ENCODE results near the gene RTN4RL1. TPM values are rescaled to one million over a fixed set of nuclear protein-coding genes. Genes with fewer than 3 reads are reported as not detected.

The RTN4RL1 gene
- total and polyA plus RNA-seq, 9 of the 15 experiments (the other 6 are each of a cell fraction or from before 2014, with no cell fraction given), result 0.04 to 0.06 (median 0.04) TPM; not detected in 5

DNA sequence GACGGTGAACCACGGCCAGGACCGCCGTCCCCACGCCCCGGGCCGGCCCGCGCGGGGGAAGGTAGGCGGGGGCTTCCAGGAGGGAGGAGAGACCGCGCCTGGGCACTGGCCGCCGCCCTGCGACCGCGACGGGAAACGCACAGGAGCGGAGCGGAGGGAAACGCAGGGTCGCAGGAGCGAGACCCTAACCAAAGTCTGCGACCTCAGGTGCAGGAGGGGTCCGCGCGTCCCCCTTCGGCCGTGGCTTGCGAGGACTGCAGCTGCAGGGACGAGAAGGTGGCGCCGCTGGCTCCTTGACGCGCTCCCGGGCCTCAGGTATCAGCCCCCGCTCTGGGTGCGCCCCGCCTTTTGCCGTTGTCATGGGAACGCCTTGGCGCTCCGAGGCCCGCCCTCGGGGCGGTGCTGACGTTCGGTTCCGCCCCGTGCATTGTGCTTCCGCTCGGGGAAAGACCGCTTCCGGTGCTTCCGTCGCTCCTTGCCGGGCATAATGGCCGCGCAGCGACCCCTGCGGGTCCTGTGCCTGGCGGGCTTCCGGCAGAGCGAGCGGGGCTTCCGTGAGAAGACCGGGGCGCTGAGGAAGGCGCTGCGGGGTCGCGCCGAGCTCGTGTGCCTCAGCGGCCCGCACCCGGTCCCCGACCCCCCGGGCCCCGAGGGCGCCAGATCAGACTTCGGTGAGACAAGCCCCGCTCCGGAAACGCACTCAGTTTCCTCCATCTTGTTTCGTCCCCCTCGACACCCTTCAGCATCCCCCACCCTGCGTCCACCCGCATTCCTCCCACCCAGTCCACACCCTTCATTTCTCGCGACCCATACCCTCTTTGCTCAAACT is 16.6 kb upstream of the RTN4RL1 start, which contains the start of gene OVCA2 (continued):
- TF ChIP-seq NKRF (IDR thresholded peaks at IDR 0.05; ENCODE audit: borderline replicate concordance), result no peak
- TF ChIP-seq PHF8 (IDR thresholded peaks at IDR 0.05; ENCODE audit: borderline replicate concordance, low read length), result peak; percentile 70; the same call in 1 of the 2 replicates
- TF ChIP-seq, protein P1, sequence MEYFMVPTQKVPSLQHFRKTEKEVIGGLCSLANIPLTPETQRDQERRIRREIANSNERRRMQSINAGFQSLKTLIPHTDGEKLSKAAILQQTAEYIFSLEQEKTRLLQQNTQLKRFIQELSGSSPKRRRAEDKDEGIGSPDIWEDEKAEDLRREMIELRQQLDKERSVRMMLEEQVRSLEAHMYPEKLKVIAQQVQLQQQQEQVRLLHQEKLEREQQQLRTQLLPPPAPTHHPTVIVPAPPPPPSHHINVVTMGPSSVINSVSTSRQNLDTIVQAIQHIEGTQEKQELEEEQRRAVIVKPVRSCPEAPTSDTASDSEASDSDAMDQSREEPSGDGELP (CRISPR knock-in tag; IDR thresholded peaks at IDR 0.05; ENCODE audit: borderline replicate concordance), result peak; percentile 73
- TF ChIP-seq, protein P2, sequence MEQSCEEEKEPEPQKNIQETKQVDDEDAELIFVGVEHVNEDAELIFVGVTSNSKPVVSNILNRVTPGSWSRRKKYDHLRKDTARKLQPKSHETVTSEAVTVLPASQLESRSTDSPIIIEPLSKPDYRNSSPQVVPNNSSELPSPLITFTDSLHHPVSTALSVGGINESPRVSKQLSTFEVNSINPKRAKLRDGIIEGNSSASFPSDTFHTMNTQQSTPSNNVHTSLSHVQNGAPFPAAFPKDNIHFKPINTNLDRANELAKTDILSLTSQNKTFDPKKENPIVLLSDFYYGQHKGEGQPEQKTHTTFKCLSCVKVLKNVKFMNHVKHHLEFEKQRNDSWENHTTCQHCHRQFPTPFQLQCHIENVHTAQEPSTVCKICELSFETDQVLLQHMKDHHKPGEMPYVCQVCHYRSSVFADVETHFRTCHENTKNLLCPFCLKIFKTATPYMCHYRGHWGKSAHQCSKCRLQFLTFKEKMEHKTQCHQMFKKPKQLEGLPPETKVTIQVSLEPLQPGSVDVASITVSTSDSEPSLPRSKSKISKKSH (CRISPR knock-in tag; IDR thresholded peaks at IDR 0.05), result no peak
- TF ChIP-seq RBM17 (IDR thresholded peaks at IDR 0.05; ENCODE audit: borderline replicate concordance, low read depth, low read length), result no peak
- TF ChIP-seq ZNF324 (CRISPR knock-in tag; IDR thresholded peaks at IDR 0.05), result no peak
- no peak for TF ChIP-seq SREBF1 (IDR thresholded peaks at IDR 0.05; ENCODE audit: borderline replicate concordance, low read depth, low read length)
- no peak for TF ChIP-seq DMBX1 (CRISPR knock-in tag; IDR thresholded peaks at IDR 0.05; ENCODE audit: borderline replicate concordance)
- no peak for TF ChIP-seq ZNF778 (CRISPR knock-in tag; IDR thresholded peaks at IDR 0.05)
- TF ChIP-seq, protein P3, sequence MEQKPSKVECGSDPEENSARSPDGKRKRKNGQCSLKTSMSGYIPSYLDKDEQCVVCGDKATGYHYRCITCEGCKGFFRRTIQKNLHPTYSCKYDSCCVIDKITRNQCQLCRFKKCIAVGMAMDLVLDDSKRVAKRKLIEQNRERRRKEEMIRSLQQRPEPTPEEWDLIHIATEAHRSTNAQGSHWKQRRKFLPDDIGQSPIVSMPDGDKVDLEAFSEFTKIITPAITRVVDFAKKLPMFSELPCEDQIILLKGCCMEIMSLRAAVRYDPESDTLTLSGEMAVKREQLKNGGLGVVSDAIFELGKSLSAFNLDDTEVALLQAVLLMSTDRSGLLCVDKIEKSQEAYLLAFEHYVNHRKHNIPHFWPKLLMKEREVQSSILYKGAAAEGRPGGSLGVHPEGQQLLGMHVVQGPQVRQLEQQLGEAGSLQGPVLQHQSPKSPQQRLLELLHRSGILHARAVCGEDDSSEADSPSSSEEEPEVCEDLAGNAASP (IDR thresholded peaks at IDR 0.05), result no peak
- no peak for TF ChIP-seq MCM2 (IDR thresholded peaks at IDR 0.05; ENCODE audit: low read depth)
- no peak for TF ChIP-seq SMARCA5 (IDR thresholded peaks at IDR 0.05)
- TF ChIP-seq PTTG1 (tag; IDR thresholded peaks at IDR 0.05; ENCODE audit: low read depth), result no peak
- no peak for TF ChIP-seq SMAD2 (IDR thresholded peaks at IDR 0.05; ENCODE audit: low read depth, low read length)
- TF ChIP-seq CAMTA2 (CRISPR knock-in tag; conservative IDR thresholded peaks at IDR 0.05), result no peak
- no peak for TF ChIP-seq TGIF2 (CRISPR knock-in tag; IDR thresholded peaks at IDR 0.05)
- peak in 2 of 3 experiments; percentile 73 to 96; a peak in 5 of 6 replicates for TF ChIP-seq ZBTB11 (CRISPR knock-in tag; IDR thresholded peaks at IDR 0.05)
- TF ChIP-seq ZNF143 (CRISPR knock-in tag; IDR thresholded peaks at IDR 0.05), result no peak
